ENCODE results near the gene OR2AG2.
A peak's percentile ranks its signal among the peaks of the same experiment; 100 is the strongest.
"Not testable (repeated sequence)": the region's sequence is repeated elsewhere in the genome, so short reads cannot be mapped to it uniquely, and the experiment has no call there.

The OR2AG2 gene

DNA sequence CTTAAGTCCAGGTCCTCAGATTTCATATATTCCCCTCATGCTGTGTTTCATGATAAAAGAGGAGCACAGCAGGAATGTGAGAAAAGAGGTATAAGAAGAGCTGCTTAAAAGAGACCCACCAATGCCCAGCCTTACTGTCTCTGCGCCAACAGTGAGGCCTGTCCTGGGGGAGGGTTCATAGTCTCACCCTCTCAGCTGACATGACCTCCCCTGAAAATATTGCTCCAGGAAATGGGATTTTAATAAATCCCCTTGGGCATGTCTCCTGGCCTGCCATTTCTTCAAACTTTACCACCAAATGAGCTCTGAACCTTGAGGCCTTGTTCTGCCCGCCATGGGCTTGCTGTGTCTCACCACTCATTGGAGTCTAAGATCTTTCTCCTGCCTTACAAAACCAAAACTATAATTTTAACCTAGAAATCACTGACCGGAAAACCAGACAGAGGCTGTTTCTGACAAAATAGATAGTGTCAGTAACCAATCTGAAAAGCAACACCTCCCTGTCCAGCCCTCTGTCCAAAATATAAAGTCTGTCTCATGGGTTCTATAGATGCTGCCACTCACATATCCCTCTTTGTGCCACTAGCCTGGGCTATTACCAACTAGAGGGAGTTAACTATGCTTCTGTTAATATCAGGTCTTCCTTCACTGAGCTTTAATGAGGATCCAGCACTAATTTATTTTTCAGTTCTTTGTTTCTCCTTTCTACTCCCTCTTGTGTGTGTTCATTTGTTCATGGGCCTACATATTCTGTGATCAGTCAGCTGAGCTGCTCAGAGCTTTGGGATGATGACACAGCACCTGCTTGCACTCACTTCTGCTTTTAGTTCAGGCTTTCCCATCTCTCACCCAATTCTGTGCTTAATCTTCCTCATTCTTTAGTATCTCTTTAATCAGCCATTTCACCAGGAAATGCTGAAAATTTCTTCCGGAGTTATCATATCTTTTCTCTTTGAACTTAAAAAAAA, at the start of gene OR2AG2:
TSS of gene OR2AG2 (minus strand) at position 51 of the 968 bp plus-strand sequence. CDS start 3,019 bp downstream, outside the sequence.
- no peak for DNase-seq

GRCh38 chr11:6818967-6819366, 47.2 kb upstream of the OR2AG2 start:
- DNase-seq: no peak

DNA sequence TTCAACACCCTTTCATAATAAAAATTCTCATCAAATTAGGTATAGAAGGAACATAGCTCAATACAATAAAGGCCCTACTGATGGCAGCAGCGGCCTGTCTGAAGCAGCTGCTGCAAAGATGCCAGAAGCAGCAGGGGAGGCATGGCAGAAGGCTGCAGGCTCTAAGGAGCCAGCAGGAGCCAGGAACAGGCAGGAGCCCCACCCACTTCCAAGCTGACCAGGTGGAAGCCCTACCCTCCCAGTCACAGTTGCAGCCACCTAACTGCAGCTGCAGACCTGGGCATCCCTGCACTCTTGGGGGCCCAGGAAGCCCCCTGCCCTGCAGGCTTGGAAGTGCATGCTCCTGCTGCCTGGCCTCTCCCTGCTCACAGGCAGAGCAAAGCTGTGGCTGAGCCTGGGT, 45.9 kb upstream of the OR2AG2 start:
- no peak for DNase-seq

- no peak for DNase-seq
Measured at GRCh38 chr11:6813656-6814055, 41.9 kb upstream of the OR2AG2 start.

DNA sequence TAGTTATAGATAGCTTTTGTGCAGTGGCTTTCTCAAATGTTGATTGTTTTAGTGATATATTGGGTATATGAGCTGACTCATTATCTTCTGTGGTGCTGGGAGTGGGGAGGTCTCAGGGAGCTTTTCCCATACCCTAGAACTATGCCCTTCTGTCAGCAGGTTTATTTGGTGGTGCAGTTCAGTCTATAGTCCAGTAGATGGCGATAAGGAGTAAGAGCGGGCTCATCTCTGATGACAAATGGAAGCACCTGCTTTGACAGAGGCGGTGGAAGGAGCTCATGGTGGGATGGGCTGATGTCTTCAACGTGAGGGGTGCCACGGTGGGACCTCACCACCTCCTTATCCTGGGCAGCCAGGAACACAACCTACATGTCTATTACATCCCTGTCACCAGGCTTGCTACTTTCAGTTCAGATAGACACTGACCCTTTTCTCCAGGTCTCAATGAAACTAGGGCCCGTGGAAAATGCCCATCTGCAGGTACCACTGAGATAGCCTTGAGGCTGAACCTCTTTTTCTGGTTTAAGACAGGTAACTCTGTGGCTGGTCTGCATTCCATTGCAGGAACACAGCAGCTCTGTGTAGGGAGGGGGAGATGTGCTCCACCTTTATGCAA, 40.7 kb upstream of the OR2AG2 start:
- DNase-seq: no peak

DNA sequence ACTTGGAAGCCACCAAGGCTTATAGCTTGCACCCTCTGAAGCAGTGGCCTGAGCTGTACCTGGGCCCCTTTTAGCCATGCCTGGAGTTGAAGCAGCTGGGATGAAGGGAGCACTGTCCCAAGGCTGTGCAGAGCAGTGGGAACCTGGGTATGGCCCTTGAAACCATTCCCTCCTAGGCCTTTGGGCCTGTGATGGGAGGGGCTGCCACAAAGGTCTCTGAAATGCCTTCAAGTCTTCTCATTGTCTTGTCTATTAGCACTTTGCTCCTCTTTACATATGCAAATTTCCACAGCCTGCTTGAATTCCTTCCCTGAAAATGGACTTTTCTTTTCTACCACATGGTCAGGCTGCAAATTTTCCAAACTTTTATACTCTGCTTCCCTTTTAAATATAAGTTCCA, 29.3 kb upstream of the OR2AG2 start:
- not testable (repeated sequence) for DNase-seq

DNA sequence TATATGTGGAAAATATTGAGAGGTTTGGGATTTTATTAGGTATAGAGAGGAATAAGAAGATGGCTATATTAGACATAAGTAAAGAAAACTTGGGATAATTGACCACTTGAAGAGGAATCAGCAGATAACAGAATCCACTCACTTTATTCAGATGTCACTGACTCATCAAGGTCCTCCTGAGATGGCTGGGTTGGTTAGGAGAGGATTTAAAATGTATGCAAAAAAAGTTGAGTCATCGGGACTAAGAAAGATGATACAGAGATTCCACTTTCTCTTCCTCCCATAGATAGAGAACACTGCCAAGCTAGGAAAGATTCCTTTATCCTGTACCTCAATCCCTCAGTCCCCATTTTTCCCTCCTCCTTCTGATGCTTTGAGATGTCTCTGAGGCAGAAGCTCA, 27.6 kb upstream of the OR2AG2 start, which contains the start of gene OR6A2:
TSS of gene OR6A2 (minus strand) at position 288 of the 400 bp plus-strand sequence. CDS start 3,981 bp downstream, outside the sequence.
- DNase-seq: no peak

DNA sequence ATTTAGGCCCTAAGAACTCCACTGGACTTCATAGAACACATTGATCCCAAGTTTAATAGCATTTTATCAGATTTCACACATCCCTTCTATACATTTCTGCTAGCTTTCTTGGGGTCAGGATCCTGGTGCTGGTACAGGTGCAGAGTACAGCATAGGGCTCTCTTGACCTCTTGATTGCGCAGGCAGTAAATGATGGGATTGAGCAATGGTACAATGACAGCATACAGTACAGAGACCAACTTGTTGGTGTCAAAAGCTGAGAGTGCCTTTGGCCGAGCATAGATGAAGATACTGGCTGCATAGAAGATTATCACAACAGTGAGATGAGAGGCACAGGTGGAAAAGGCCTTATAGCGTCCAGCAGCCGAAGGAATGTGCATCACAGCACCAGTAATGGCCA, 22.9 kb upstream of the OR2AG2 start:
- DNase-seq: no peak

DNA sequence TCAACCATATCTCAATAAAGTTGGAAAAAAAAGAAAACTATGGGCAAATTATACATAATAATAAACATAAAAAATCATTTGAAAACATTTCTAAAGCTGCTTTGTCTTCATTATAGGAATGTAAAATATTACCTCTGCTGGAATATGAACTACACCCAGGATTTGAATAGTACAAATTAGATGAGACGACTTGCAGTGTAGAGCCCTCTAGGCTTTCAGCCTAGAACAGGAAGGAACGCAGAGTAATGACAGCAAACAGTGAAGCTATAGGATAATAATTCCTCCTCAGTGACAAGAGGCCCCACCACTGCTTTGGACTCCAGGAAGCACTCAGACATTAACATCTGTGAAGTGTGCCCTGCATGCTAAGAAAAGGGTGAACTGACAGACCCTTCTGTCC, 18.8 kb upstream of the OR2AG2 start:
- DNase-seq: no peak

- DNase-seq: no peak
Measured at GRCh38 chr11:6782720-6783119, 10.9 kb upstream of the OR2AG2 start, which contains the start of gene OR2AG1. Gene OR2AG1 (plus strand): TSS chr11:6783020. CDS start chr11:6785038, 2,018 bp downstream.

DNA sequence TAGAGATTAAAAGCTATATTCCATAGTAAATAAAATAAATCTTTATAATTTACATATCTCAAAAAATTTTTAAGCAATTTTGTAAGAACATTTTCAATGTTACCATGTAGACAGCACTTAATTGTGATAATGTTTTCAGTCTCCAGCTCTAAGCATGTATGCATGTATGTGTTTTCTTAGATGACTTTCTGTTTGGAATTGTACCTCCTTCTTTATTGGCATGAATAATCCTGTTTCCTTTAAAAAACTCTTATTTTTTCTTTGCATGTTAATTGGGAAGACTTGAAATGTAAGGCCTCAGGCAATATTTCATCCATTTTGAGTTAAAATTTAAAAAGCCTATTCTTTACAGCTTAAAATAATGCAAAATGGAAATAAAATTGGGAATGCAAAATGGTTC, 9.1 kb upstream of the OR2AG2 start:
- no peak for DNase-seq

- no peak for DNase-seq
Measured at GRCh38 chr11:6778518-6778917, 6.7 kb upstream of the OR2AG2 start.

DNA sequence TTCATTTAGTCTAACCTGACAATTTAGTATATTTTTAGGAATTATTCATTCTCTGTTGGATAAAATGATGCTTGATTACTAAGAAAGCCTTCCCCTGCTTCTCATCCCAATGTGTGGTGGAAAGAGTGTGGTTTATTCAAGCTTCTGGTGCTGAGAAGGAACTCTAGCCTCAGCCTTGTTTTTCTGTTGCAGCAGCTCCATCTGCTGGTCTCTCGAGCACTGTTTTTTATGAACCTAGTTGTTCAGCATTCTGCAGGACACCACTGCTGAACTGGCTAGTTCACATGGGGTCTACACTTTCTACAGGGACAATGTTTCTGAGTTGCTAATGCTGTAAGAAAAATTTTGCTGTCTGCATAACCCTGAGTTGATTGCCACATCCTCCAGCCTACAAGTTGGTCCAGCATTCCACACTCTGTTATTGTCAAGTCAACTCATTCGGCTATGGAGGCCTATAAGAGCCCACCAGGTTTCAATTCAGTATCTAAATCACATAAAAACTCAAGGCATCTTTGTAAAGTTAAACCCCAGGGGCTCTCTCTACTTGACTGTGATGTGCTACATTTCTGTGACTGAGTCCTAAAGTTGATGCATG, 14.3 kb downstream of the OR2AG2 start:
- peak; percentile 34 for DNase-seq

DNA sequence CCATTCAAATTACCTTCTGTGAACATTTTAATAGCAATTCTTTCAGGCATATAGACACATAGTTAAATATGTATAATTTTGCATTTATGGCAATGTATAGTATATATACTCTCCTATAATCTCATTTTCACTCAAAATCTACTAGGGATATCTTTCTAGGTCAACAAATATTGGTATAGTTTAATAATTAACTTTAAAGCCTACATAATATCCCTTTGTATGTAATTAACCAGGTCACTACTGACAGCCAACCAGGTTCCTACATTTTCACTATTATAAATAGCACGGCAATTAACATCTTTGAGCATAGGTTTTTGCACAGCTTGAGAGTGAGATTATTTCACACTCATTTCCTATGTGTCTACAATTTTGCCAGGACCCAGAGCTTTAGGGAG, 15.8 kb downstream of the OR2AG2 start:
- DNase-seq: no peak

DNA sequence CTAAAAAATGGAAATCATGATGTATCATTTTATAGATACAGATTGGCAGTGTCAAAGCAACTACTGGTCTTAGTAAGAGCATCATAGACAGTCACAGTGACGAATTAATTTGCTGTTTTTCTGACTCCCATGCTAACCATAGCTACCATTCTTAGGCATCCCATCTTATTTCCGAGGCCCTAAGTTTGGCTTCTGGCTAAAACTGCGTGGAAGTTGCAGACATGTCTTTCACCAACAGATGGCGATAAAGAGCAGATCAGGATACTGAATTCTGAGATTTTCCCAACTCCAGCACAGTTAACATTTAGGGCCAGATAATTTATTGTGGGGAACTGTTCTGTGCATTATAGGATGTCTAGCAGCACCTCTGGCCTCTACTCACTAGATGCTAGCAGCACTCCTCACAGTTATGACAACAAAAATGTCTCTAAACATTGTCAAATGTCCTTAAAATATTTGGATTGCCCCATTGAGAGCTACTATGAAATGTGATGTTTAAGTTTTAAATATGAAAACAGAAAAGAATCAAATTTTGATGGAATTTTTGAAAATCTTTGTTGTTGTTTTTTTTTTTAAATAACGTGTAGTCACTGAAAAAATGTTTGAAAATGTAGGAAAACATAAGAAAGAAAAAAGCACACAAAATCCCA, 16.3 kb downstream of the OR2AG2 start:
- no peak for DNase-seq

DNA sequence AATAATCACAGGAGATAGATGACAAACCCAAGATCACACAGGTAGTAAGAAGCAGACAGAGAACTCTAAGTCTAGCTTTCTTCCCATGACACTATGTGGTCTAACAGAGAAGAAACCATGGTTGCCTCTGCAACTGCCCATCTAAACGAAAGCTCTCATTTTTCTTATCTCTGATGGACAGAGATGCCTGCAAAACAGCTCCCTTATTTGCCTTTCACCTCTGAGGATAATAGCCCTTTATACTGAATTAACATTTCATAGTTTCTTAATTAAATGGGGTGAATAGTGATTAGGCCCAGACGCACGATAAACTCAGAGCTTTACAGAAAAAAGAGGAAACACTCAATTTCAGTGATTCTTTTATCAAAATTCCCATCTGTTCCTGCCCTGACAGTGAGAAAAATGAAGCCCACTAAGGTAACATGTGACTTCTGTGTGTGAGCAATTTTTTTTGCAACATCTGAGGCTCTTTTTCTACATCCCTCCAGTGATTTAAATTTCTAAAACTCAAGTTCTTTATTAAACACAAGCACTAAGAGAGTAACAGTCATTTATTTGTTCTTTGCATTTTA, 24.6 kb downstream of the OR2AG2 start:
- DNase-seq: no peak

- no peak for DNase-seq
Measured at GRCh38 chr11:6746626-6747025, 25.1 kb downstream of the OR2AG2 start.

DNA sequence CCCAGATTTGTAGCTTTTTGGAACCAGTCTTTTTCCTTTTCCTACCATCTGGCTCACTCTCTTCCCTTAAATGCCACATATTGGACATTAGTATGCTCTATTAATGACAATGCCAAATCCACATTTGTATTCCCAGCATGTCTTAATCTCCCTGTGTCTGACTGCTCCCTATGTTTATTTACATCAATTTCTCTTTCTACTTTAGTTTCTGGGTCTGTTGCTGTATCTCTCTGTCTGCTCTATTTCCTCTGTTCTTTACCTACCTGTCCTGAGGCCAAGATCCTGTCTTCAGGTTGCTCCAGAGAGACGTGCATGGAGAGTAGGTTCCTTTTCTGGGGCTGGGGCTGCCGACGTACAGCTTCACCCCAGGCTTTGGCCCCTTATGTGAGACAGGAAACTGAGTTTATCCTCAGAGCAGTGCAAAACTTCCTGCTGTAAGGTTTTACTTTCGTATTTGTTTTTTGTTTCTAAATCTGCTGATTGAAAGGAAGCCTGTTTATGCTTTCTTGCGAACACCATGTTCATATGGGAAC, 25.6 kb downstream of the OR2AG2 start:
- DNase-seq: peak; percentile 24

- DNase-seq: no peak
Measured at GRCh38 chr11:6745465-6746015, 26.2 kb downstream of the OR2AG2 start.

DNA sequence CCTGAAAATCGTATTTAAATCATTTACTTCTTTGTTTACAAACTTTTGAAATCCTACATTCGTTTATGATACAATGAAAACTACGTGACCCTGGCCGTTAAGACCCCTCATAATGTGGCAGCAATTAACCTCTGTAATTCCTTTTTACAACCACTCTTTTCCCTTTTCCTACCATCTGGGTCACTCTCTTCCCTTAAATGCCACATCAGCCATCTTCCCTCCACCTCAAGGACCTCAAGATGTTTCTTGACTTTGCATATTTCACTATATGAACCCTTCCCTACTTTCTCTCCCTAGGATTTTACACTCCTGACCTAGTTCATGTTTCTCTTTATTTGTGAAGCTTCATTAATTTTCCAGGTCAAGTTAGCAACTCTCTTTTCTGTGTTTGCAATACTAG, 26.8 kb downstream of the OR2AG2 start:
- no peak for DNase-seq

GRCh38 chr11:6742260-6742659, 29.5 kb downstream of the OR2AG2 start:
- DNase-seq: no peak

- no peak for DNase-seq
Measured at GRCh38 chr11:6738590-6738989, 33.2 kb downstream of the OR2AG2 start.

All from activated CD4-positive, alpha-beta T cell treated with anti-CD3 and anti-CD28 coated beads for 1 hour (primary cell).